Liver (tissue), 9 donors: ENCODE results near the gene NINJ1. TPM values are rescaled to one million over a fixed set of nuclear protein-coding genes. Genes with fewer than 3 reads are reported as not detected.

Experiments used
- DNase-seq: peaks from one replicate; pipeline ENCODE4 v3.0.0-alpha.2; 2017; ENCODE audit warnings: low spot score
- H3K27ac ChIP-seq, 2 donors: one replicate each; pipeline ENCODE4 v1.7.0; 2013; ENCODE audit warnings: inconsistent platforms in 2 of 2, low read length in 2 of 2, control low read depth in 1 of 2, low read depth in 1 of 2, mild to moderate bottlenecking in 1 of 2
- H3K27me3 ChIP-seq, 4 donors: one replicate each; pipeline versions ENCODE4 v1.6.1 to v1.7.0; 2013; ENCODE audit warnings: low read length in 3 of 4, inconsistent platforms in 1 of 4, mild to moderate bottlenecking in 1 of 4, moderate library complexity in 1 of 4; ENCODE audit not compliant: control insufficient read depth in 4 of 4, insufficient read depth in 4 of 4
- H3K36me3 ChIP-seq, 4 donors: one replicate each; pipeline versions ENCODE4 v1.6.1 to v1.7.0; 2013; ENCODE audit warnings: low read length in 3 of 4, mild to moderate bottlenecking in 3 of 4, low read depth in 1 of 4, moderate library complexity in 1 of 4; ENCODE audit not compliant: control insufficient read depth in 4 of 4, insufficient read depth in 3 of 4
- H3K4me1 ChIP-seq, 4 donors: one replicate each; pipeline versions ENCODE4 v1.6.1 to v1.7.0; 2013; ENCODE audit warnings: low read length in 3 of 4, mild to moderate bottlenecking in 3 of 4, moderate library complexity in 1 of 4; ENCODE audit not compliant: control insufficient read depth in 4 of 4, insufficient read depth in 4 of 4
- H3K4me3 ChIP-seq, 3 donors: one replicate each; pipeline versions ENCODE4 v1.6.1 to v1.7.0; 2013; ENCODE audit warnings: low read length in 3 of 3, control low read depth in 1 of 3, low read depth in 1 of 3, mild to moderate bottlenecking in 1 of 3
- H3K9ac ChIP-seq, 2 donors: one replicate each; pipeline ENCODE4 v1.7.0; 2013; ENCODE audit warnings: low read length in 2 of 2, mild to moderate bottlenecking in 2 of 2, moderate library complexity in 2 of 2, control low read depth in 1 of 2, low read depth in 1 of 2
- H3K9me3 ChIP-seq, 4 donors: one replicate each; pipeline versions ENCODE4 v1.6.1 to v1.7.0; 2013; ENCODE audit warnings: low read length in 3 of 4; ENCODE audit not compliant: control insufficient read depth in 4 of 4
- EGR1 ChIP-seq, 2 donors: IDR thresholded peaks; 2 replicates each; pipeline ENCODE4 v1.6.1; 2016 to 2018; ENCODE audit warnings: antibody characterized with exemption in 2 of 2, low read depth in 2 of 2
- FOXA1 ChIP-seq: IDR thresholded peaks from 2 replicates; pipeline ENCODE4 v1.6.1; 2016; ENCODE audit warnings: antibody characterized with exemption
- FOXA2 ChIP-seq: IDR thresholded peaks from 2 replicates; pipeline ENCODE4 v1.6.1; 2016; ENCODE audit warnings: antibody characterized with exemption
- GABPA ChIP-seq, 2 donors: IDR thresholded peaks in 1 of 2; conservative IDR thresholded peaks in 1 of 2; 2 replicates each; pipeline ENCODE4 v1.6.1; 2016; ENCODE audit warnings: antibody characterized with exemption in 2 of 2, mild to moderate bottlenecking in 1 of 2, moderate library complexity in 1 of 2
- HNF4G ChIP-seq: IDR thresholded peaks from 2 replicates; pipeline ENCODE4 v1.6.1; 2016; ENCODE audit warnings: antibody characterized with exemption
- NR2F2 ChIP-seq: IDR thresholded peaks from 2 replicates; pipeline ENCODE4 v1.6.1; 2016; ENCODE audit warnings: antibody characterized with exemption
- RAD21 ChIP-seq, 2 donors: IDR thresholded peaks; 2 replicates each; pipeline ENCODE4 v1.6.1; 2016; ENCODE audit warnings: antibody characterized with exemption in 2 of 2, mild to moderate bottlenecking in 2 of 2
- SP1 ChIP-seq: IDR thresholded peaks from 2 replicates; pipeline ENCODE4 v1.6.1; 2018; ENCODE audit warnings: antibody characterized with exemption, mild to moderate bottlenecking
- TAF1 ChIP-seq: conservative IDR thresholded peaks from 2 replicates; pipeline ENCODE4 v1.6.1; 2016; ENCODE audit warnings: antibody characterized with exemption, mild to moderate bottlenecking
- WGBS: extraction: QIAGEN DNeasy Blood & Tissue Kit; methylation state at CpG from one replicate; pipeline ENCODE4 v1.1.7; 2013; 5-methylcytosine and 5-hydroxymethylcytosine counted together
- polyA plus RNA-seq, 2 donors: library from polyadenylated mRNA; stranded (reverse) in 1 of 2; unstranded in 1 of 2; fragments of 200-250 nt in 1 of 2; fragments of >200 nt in 1 of 2; fragmentation: Nextera tagmentation in 1 of 2; extraction: Ambion mirVana in 1 of 2; gene quantifications; one replicate each; pipeline versions ENCODE4 v1.2.1 to v1.2.3, GENCODE V29; 2013 to 2015
- total RNA-seq, 2 donors: library from RNA; depleted of rRNA; stranded (reverse); fragments of >200 nt; gene quantifications; one replicate each; pipeline ENCODE4 v1.2.3, GENCODE V29; 2014
- TF ChIP-seq, protein P1 (sequence below): fragments of 150-350 bp; IDR thresholded peaks from 2 replicates; pipeline ENCODE4 v1.5.1; 2017; ENCODE audit warnings: improper control_type of control experiment, low read depth, low read length; ENCODE audit not compliant: missing input control
- TF ChIP-seq, protein P2 (sequence below): IDR thresholded peaks from 2 replicates; pipeline ENCODE4 v1.6.1; 2016; ENCODE audit warnings: antibody characterized with exemption
- TF ChIP-seq, protein P3 (sequence below): IDR thresholded peaks from 2 replicates; pipeline ENCODE4 v1.6.1; 2016; ENCODE audit warnings: antibody characterized with exemption, mild to moderate bottlenecking
- TF ChIP-seq, protein P4 (sequence below): IDR thresholded peaks from 2 replicates; pipeline ENCODE4 v1.6.1; 2016; ENCODE audit warnings: antibody characterized with exemption
- donor health status: healthy.
- donor health status: healthy.
- donor health status: healthy.
- donor health status: healthy.
- donor health status: healthy.

Gene NINJ1
- total and polyA plus RNA-seq, 4 donors = 31.2 to 72.1 (median 55.2) TPM

DNA sequence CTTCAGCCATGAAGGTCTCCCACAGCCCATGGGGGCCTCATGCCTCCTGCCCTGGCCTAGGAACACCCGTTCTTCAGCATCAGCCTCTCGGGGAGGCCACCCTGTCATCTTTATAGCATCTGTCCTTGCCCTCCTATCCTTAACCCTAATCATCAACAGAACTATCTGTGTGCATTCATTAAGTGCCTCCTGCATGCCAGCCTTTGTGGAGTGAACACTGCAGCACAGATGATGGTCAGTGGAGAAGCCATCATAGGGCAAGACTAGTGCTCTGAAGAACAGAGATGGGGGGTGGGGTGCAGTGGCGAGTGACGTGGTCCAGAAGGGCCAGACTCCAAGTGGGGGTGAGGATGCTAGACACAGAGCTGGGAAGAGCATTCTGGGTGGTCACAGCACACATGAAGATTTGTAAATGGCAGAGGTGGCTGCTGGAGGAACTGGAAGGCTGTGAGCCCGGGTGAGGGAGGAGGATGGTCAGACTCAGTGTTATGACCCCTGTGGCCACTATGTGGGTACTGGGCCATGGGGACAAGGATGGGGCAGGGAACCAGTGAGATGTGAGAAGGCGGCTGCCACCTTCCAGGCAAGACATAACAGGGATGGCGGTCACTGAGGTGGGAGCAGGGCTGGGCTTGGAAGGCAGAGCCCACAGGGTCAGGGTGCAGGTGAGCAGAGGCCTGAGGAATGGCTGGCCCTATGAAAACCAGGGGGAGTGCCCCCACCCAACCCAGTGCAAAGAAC lies 41.6 kb downstream of the NINJ1 start:
- Histone ChIP-seq H3K4me1 (peaks cover 6 to 26% (median 12%) of the 10 kb centered on the region in 4 donors), H3K9ac (no peak overlapping the region), H3K4me3 (no peak overlapping the region), H3K36me3 (no peaks in the 10 kb centered on the region), H3K27me3 (no peaks in the 10 kb centered on the region), H3K27ac (no peak overlapping the region), H3K9me3 (no peaks in the 10 kb centered on the region)
- 92% methylated on average over 7 of the region's 7 CpGs for WGBS
- TF ChIP-seq, protein P1, sequence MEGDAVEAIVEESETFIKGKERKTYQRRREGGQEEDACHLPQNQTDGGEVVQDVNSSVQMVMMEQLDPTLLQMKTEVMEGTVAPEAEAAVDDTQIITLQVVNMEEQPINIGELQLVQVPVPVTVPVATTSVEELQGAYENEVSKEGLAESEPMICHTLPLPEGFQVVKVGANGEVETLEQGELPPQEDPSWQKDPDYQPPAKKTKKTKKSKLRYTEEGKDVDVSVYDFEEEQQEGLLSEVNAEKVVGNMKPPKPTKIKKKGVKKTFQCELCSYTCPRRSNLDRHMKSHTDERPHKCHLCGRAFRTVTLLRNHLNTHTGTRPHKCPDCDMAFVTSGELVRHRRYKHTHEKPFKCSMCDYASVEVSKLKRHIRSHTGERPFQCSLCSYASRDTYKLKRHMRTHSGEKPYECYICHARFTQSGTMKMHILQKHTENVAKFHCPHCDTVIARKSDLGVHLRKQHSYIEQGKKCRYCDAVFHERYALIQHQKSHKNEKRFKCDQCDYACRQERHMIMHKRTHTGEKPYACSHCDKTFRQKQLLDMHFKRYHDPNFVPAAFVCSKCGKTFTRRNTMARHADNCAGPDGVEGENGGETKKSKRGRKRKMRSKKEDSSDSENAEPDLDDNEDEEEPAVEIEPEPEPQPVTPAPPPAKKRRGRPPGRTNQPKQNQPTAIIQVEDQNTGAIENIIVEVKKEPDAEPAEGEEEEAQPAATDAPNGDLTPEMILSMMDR = no peak
- no peak for TF ChIP-seq EGR1 (IDR thresholded peaks at IDR 0.05; ENCODE audit: low read depth in 2 of 2)
- TF ChIP-seq, protein P2, sequence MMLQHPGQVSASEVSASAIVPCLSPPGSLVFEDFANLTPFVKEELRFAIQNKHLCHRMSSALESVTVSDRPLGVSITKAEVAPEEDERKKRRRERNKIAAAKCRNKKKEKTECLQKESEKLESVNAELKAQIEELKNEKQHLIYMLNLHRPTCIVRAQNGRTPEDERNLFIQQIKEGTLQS = no peak
- TF ChIP-seq HNF4G = no peak
- no peak for TF ChIP-seq FOXA2
- no peak for TF ChIP-seq RAD21 (IDR thresholded peaks at IDR 0.05)
- TF ChIP-seq, protein P3, sequence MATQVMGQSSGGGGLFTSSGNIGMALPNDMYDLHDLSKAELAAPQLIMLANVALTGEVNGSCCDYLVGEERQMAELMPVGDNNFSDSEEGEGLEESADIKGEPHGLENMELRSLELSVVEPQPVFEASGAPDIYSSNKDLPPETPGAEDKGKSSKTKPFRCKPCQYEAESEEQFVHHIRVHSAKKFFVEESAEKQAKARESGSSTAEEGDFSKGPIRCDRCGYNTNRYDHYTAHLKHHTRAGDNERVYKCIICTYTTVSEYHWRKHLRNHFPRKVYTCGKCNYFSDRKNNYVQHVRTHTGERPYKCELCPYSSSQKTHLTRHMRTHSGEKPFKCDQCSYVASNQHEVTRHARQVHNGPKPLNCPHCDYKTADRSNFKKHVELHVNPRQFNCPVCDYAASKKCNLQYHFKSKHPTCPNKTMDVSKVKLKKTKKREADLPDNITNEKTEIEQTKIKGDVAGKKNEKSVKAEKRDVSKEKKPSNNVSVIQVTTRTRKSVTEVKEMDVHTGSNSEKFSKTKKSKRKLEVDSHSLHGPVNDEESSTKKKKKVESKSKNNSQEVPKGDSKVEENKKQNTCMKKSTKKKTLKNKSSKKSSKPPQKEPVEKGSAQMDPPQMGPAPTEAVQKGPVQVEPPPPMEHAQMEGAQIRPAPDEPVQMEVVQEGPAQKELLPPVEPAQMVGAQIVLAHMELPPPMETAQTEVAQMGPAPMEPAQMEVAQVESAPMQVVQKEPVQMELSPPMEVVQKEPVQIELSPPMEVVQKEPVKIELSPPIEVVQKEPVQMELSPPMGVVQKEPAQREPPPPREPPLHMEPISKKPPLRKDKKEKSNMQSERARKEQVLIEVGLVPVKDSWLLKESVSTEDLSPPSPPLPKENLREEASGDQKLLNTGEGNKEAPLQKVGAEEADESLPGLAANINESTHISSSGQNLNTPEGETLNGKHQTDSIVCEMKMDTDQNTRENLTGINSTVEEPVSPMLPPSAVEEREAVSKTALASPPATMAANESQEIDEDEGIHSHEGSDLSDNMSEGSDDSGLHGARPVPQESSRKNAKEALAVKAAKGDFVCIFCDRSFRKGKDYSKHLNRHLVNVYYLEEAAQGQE = no peak
- peak; percentile 30 for DNase-seq

DNA sequence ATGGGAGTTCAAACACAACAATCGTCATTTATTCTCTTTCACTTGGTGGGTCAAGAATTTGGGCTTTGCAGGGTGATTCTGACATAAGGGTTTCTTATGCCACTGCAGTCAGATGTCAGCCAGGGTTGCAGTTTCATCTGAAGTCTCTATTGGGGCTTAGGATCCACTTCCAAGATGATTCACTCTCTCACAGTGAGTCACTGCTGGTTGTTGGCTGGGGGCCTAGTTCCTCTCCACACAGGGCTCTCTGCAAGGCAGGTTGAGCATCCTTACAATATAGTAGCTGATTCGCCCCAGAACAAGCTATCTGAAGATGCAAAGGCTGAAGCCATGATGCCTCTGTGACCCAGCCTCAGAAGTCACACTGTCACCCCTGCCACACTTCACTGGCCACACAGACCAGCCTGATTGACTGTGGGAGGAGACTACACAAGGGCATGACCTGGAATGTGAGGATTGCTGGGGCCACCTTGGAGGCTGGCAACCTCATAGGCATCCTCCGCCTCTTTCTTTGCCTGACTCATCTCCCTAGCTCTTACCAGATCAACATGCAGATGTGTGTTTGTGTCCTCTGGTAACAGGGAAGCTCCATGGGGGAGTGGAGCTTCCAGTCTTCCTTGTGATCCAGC lies 42.5 kb downstream of the NINJ1 start:
- Histone ChIP-seq H3K36me3 (peaks cover 0 to 4% (median 0%) of the 10 kb centered on the region in 4 donors), H3K27ac (no peak overlapping the region), H3K4me1 (peaks cover under 1 to 18% (median 4%) of the 10 kb centered on the region in 4 donors), H3K9ac (no peak overlapping the region), H3K27me3 (no peaks in the 10 kb centered on the region), H3K9me3 (no peaks in the 10 kb centered on the region), H3K4me3 (no peak overlapping the region)
- no peak for TF ChIP-seq GABPA (IDR thresholded peaks at IDR 0.05 in 1 of 2, conservative IDR thresholded peaks at IDR 0.05 in 1 of 2)
- no peak for TF ChIP-seq TAF1
- TF ChIP-seq, protein P4, sequence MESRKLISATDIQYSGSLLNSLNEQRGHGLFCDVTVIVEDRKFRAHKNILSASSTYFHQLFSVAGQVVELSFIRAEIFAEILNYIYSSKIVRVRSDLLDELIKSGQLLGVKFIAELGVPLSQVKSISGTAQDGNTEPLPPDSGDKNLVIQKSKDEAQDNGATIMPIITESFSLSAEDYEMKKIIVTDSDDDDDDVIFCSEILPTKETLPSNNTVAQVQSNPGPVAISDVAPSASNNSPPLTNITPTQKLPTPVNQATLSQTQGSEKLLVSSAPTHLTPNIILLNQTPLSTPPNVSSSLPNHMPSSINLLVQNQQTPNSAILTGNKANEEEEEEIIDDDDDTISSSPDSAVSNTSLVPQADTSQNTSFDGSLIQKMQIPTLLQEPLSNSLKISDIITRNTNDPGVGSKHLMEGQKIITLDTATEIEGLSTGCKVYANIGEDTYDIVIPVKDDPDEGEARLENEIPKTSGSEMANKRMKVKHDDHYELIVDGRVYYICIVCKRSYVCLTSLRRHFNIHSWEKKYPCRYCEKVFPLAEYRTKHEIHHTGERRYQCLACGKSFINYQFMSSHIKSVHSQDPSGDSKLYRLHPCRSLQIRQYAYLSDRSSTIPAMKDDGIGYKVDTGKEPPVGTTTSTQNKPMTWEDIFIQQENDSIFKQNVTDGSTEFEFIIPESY = no peak
- TF ChIP-seq FOXA1 = no peak
- TF ChIP-seq NR2F2 = no peak
- no peak for TF ChIP-seq SP1
- no peak for TF ChIP-seq EGR1 (IDR thresholded peaks at IDR 0.05; ENCODE audit: low read depth in 2 of 2)
- no peak for TF ChIP-seq FOXA2
- DNase-seq = peak; percentile 29
- WGBS = 79% methylated on average over 3 of the region's 3 CpGs
